Medulla oblongata (tissue), 1 donor: ENCODE data around the gene ANK2.
"Not testable (repeated sequence)": the region's sequence is repeated elsewhere in the genome, so short reads cannot be mapped to it uniquely, and the experiment has no call there.

Experiments
- DNase-seq: peaks from one replicate; pipeline ENCODE4 v3.0.0-alpha.2; 2015; ENCODE audit errors: extremely low spot score

ANK2 gene

DNA sequence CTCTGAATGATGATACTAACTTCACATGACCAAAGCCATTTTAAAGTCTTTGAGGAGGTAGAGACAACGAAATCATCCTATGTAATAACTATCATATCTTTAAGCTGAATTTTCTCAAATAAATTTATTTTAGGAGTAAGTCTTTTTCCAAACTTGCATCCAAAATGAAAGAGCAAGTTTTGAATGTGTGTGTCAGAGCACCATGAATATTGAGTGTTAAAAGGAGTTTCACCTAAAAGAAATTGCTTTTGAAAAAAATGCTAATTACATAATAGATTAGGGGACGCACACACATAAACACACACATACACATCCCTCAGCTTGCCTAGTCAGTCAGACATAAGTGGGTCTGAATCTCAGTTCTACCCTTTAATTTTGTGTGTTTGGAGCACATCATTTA lies 1.9 kb downstream of the ANK2 start:
- peak; percentile 22 for DNase-seq

GRCh38 chr4:113052379-113052951 lies 3.0 kb downstream of the ANK2 start:
- DNase-seq: no peak

GRCh38 chr4:113053883-113054282 lies 4.4 kb downstream of the ANK2 start:
- no peak for DNase-seq

DNA sequence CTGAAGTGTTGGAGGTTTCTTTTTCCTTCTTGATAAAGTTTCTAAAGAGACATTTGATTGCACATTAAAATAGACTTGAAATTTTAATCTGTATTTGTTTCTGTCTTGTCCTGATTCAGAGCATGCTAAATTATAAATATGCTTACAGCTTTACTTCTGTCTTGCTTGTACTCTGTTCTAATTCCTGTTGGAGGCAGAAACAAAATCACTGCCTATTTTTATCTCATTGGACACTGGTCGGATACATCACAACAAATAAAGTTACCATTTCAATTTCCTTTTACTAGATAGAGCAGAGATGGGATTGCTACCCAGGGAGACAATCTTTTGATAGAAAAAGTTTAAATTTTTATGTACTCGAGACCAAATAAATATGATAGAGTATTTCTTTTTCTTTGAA lies 6.9 kb downstream of the ANK2 start:
- no peak for DNase-seq

- no peak for DNase-seq
Observed at GRCh38 chr4:113057891-113058290, 8.4 kb downstream of the ANK2 start.

DNA sequence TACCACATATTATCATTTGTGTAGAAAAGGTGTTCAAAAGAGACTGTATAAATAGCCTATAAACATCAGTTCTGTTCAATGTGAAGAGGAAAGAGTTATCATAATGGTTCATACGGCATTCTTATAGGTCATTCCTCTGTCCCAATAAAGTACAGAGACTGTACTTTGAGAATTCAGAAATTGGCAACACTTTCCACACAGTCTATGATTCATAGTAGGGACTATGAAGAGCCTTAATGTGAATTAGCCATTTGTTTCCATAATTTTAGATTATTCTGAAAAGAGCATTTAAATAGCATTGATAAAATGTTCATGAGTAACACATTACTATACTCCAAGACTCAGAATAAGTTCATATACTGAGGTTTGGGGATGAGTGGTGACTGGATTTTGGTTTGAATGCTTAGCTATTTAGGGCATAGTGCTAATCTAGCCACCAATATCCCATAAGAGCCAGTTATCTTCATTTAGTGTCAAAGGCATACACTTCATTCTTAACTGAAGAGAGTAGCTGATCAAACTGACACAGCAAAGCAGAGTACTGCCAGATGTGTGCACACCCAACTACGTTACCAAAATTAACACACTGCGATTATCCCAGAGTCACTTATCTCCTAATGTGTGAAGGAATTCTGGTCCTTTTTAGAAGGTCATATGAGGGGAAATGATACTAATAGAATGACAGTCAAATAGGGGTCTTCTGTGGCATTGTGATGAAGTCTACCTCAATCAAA lies 10.2 kb downstream of the ANK2 start:
- no peak for DNase-seq

DNA sequence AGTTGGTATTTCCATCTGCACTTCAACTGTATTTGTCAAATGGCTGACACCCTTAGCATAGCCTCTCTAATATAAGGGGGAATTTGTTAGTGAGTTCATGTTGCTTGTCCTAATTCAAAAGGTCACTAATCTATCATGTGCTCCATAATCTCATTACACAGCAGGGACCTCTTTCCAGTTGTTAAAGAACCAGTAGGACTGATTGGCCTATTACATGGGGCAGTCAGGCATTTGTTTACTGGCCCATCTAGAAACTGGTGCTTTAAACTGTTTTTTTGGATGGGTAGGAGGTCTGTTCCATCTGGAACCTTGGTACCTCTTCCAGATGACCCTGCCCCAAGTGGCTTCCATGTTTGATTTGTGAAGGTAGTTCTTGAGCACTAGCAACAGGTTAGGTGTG lies 11.4 kb downstream of the ANK2 start:
- no peak for DNase-seq

DNA sequence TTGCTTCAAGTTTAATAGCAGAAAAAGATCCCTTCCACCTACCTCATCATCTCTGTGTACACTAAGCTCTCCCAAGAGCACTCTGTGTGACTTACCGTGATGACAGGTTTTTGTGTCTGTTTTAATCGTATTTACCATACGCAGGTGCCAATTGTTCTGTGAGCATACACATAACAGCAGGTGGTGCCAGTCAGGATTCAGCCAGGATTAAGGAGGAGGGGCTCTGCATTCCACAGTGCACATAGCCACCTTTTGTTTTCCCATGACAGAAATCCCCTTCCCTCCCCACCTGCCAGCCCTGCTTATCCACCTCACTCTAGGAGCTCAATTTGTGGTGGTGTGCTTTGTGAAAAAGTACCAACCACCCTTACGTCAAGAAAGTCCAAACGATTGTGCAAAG lies 14.8 kb downstream of the ANK2 start:
- DNase-seq: no peak

- DNase-seq: no peak
Observed at GRCh38 chr4:113065629-113066028, 16.2 kb downstream of the ANK2 start.

DNA sequence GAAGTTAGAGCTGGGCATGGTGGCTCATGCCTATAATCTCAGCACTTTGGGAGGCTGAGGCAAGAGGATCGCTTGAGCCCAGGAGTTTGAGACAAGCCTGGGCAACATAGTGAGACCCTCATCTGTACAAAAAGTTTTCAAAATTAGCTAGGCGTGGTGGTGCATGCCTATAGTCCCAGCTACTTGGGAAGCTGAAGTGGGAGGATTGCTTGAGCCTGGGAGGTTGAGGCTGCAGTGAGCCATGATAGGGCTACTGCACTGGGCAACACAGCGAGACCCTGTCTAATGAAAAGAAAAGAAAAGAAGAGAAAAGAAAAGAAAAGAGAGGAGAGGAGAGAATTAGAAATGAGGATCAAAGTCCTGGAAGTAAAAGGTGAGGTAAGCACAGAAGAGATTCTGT lies 19.3 kb downstream of the ANK2 start:
- not testable (repeated sequence) for DNase-seq

DNA sequence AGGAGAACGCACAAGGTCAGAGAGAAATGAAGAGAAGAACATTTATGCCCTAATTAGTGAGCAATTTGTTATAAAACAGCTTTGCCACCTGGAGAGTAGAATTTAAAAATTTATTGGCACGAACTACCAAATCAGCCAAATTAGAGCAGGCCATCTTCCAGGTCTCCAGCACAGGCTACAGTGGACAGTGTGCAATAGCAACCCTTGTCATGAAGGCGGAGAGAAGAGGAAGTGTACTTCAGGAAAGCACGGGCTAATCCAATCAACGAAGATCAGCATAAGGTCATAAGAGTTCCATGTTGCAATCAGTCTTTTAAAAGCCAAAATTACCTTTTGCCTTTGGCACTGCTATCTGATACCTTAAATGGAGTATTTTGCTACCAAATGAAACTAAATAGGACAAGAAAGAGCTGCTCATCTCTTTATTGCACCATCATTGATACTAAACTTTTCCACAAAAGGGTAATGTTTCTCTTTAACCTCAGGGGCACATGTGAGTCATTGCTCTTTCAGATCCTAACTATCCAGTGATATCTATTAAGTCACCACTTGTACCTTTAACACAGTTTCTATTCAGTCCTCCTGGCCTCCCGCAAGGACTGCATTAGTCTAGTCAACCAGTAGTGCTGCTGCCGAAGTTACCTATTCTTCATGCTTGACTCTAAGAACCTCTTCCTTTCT lies 19.9 kb downstream of the ANK2 start:
- DNase-seq: no peak

DNA sequence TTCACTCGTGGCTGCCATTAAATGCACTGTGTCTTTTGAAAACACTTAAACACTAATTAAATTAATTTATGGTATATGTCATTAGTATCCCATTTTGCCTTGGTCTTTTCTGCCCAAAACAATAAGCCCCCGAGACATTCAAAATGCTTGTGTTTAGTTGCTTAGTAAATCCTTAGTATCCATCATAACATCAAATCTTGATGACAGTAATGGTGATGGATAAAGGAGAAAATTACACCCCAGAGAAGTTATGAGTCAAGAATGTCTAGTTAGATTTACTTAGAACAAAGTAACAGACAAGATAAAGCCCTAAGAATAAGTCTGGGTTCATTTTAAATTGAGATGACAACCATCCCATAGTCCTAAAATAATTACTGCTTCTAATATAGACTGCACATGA lies 21.3 kb downstream of the ANK2 start:
- DNase-seq: no peak

GRCh38 chr4:113071274-113071673 lies 21.8 kb downstream of the ANK2 start:
- no peak for DNase-seq

DNA sequence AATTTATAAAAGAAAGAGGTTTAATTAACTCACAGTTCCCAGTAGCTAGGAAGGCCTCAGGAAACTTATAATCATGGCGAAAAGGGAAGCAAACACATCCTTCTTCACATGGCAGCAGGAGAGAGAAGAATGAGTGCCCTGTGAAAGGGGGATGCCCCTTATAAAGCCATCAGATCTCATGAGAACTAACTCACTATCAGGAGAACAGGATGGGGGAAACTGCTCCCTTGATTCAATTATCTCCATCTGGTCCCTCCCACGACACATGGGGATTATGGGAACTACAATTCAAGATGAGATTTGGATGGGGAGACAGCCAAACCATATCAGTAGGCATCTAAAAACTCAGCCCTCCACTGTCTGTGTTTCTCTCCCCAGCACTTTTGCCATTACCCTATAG lies 22.4 kb downstream of the ANK2 start:
- DNase-seq: no peak

GRCh38 chr4:113073451-113074005 lies 24.1 kb downstream of the ANK2 start:
- DNase-seq: no peak

GRCh38 chr4:113077575-113077974 lies 28.1 kb downstream of the ANK2 start:
- DNase-seq: peak; percentile 72

DNA sequence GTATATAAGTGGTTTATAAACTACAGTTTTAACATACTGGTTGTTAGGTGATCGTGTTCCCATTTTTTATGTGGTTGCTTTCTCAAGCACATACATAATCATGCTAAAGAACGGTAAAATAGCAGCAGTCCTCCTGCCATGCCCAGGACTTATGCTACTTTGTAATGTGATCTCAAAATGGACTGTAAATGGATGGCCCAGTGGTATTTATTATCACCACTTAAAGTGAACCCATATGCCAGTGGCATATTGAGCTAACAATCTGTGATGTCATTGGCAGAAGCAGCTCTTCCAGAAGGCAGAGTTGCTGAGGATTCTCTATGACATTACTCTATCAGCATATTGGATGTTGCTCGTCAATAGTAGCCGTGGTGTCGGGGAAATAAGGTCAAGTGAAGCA lies 28.6 kb downstream of the ANK2 start:
- DNase-seq: no peak

DNA sequence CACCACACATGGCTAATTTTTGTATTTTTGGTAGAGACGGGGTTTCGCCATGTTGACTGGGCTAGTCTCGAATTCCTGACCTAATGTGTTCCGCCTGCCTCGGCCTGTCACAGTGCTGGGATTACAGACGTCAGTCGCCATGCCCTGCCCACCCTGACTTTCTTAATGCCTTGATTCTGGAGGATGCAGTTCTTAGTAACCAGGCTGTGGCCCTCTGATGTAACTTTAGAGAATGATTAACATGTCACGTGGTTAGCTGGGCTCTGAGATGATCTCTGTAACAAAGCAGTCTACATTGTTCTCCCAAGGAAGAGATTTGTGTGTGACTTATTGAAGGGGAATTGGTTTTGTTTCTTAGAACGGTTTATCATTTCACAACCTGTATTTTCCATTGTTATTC lies 30.6 kb downstream of the ANK2 start:
- peak; percentile 65 for DNase-seq

DNA sequence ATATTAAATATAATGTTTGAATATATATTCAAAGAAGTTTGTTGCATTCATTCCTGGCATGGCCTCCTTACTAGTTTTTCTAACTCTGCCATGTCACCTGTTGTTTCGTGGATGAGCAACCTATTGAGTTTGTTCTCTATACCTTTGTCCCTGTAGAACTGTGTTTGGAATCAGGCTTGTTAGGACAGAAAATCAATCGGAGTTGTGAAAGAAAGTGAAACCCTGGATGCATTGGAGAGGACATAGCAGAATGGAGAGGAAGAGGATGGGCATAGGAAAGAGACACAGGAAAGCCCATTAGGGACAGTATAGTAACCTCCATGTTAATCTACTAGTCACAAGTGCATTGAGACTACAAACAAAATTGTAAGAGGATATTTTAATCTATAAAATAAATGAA lies 31.2 kb downstream of the ANK2 start:
- DNase-seq: no peak

GRCh38 chr4:113083346-113083745 lies 33.9 kb downstream of the ANK2 start:
- no peak for DNase-seq

GRCh38 chr4:113086172-113086695 lies 36.8 kb downstream of the ANK2 start:
- no peak for DNase-seq

GRCh38 chr4:113088050-113088449 lies 38.6 kb downstream of the ANK2 start:
- DNase-seq: no peak

- DNase-seq: no peak
Observed at GRCh38 chr4:113090954-113091353, 41.5 kb downstream of the ANK2 start.
